Suprapubic skin (tissue), 3 donors: ENCODE data around the gene THSD7A.

Experiments
- CTCF ChIP-seq, 2 donors: fragments of 200-600 bp in 1 of 2; fragments of 450-650 bp in 1 of 2; sonication (generic) in 1 of 2; IDR thresholded peaks; one replicate each; pipeline ENCODE4 v1.5.1; 2016 to 2019; ENCODE audit warnings: antibody characterized with exemption in 2 of 2, mild to moderate bottlenecking in 1 of 2, moderate library complexity in 1 of 2
- POLR2A ChIP-seq, 2 donors: fragments of 450-650 bp; IDR thresholded peaks; one replicate each; pipeline ENCODE4 v1.6.1; 2017; ENCODE audit warnings: antibody characterized with exemption in 2 of 2, mild to moderate bottlenecking in 2 of 2, moderate library complexity in 2 of 2

GRCh38 chr7:11330717-11331116 is 501.3 kb downstream of the THSD7A start:
- TF ChIP-seq CTCF (IDR thresholded peaks at IDR 0.05) (no peak), POLR2A (IDR thresholded peaks at IDR 0.05) (no peak)
